ENCODE results near the gene ITPR3. TPM values are rescaled to one million over a fixed set of nuclear protein-coding genes. Genes with fewer than 3 reads are reported as not detected.

Gene ITPR3
- total RNA-seq, 1 donor from 2014 or later: 17.7 TPM

DNA sequence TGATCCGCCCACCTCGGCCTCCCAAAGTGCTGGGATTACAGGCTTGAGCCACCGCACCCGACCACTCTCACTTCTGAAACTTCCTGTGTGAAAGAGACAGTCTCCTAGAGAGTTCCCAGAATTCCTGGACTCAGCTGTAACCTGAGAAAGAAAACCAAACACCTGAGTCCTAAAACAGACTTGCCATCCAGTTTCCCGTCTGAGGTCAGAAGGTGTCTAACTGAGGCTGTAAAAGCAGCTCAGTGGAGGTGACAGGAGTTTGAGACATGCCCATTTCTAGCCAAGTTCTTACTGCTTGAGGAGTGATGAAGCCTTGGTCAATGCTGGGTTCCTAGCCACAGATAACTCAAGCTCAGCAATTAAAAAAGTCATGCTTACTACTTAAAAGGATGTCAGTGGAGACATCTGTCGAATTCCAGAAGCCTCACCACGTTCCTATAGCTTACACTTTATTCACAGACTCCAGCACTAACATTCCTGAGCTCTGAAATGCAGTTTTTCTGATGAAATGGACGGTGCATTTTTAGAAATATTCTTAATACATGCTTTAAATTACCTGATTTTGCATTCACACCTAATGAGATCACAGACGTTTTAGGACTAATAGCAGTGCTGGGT lies 84.3 kb downstream of the ITPR3 start:
- no peak for TF ChIP-seq EZH2 (IDR thresholded peaks at IDR 0.05; ENCODE audit: insufficient read depth, low read length)
- TF ChIP-seq, protein P1, sequence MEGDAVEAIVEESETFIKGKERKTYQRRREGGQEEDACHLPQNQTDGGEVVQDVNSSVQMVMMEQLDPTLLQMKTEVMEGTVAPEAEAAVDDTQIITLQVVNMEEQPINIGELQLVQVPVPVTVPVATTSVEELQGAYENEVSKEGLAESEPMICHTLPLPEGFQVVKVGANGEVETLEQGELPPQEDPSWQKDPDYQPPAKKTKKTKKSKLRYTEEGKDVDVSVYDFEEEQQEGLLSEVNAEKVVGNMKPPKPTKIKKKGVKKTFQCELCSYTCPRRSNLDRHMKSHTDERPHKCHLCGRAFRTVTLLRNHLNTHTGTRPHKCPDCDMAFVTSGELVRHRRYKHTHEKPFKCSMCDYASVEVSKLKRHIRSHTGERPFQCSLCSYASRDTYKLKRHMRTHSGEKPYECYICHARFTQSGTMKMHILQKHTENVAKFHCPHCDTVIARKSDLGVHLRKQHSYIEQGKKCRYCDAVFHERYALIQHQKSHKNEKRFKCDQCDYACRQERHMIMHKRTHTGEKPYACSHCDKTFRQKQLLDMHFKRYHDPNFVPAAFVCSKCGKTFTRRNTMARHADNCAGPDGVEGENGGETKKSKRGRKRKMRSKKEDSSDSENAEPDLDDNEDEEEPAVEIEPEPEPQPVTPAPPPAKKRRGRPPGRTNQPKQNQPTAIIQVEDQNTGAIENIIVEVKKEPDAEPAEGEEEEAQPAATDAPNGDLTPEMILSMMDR (IDR thresholded peaks at IDR 0.05; ENCODE audit: insufficient read depth, low read depth, low read length): no peak
- DNase-seq (ENCODE audit: low read depth) (no peak), FAIRE-seq (no peak)
- Mint-ChIP-seq H3K27me3 (ENCODE audit: low read depth, unreplicated experiment) (no peaks in the 10 kb centered on the region), H3K27ac (ENCODE audit: unreplicated experiment) (peak overlapping the region; percentile 70), H3K4me1 (ENCODE audit: low read depth, unreplicated experiment) (peaks cover 16% of the 10 kb centered on the region), H3K9me3 (ENCODE audit: unreplicated experiment) (no peaks in the 10 kb centered on the region), H3K36me3 (ENCODE audit: low read depth, unreplicated experiment) (peaks cover 15% of the 10 kb centered on the region), H3K4me3 (ENCODE audit: unreplicated experiment) (no peak overlapping the region)
- Histone ChIP-seq H3K79me2 (ENCODE audit: insufficient read depth, low read length) (peaks cover 11% of the 10 kb centered on the region), H3K4me2 (ENCODE audit: low read length) (no peak overlapping the region), H3K27me3 (ENCODE audit: insufficient read depth, low read length) (no peaks in the 10 kb centered on the region), H4K20me1 (ENCODE audit: insufficient read depth, low read length) (peaks cover 6% of the 10 kb centered on the region), H2AFZ (ENCODE audit: low read depth, low read length) (no peak overlapping the region), H3K9ac (ENCODE audit: low read length) (no peak overlapping the region), H3K9me3 (ENCODE audit: insufficient read depth, low read depth, low read length) (no peaks in the 10 kb centered on the region), H3K36me3 (ENCODE audit: insufficient read depth, low read length) (no peaks in the 10 kb centered on the region), H3K27ac (ENCODE audit: low read depth, low read length) (no peak overlapping the region), H3K4me3 (ENCODE audit: insufficient read depth, low read depth, low read length) (no peak overlapping the region), H3K4me1 (ENCODE audit: insufficient read depth, low read length) (peaks cover 2% of the 10 kb centered on the region)

DNA sequence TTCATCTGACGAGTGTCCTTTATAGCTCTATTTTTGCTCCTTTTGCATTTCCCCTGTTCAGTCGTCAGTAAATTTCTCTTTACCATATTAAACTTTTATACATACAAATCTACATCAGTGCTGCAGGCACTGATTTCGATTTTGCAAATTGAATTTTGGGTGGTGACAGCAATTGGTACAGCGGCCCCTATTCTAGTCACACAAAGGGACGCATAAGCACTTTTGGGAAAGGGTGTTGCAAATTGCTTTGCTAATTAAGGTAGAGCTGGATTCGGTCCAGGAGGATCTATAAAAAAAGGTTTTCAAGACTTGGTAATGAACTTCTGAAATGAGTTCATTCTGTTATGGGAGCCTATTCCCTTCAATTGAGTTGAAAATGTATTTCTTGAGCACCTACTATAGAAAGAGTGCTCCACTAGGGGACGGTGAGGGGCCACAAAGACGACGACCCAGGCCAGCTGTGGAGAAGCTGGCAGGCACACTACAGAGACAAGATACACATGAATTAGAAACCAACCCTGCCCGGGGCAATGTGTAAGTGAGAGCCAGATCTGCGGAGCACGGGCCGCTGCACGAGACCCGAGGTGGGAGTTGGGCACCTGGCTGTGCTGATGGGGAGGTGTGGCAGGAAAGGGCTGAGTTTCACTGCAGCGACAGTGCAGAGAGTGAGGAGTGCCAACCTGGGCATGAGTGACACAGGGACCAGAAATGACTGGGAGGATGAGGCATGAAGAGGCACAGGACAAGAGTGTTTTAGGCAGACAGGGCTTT lies 85.0 kb downstream of the ITPR3 start:
- H3K27ac Mint-ChIP-seq (ENCODE audit: unreplicated experiment): peak overlapping the region; percentile 1
- H3K9me3 Mint-ChIP-seq (ENCODE audit: unreplicated experiment): no peaks in the 10 kb centered on the region
- Histone ChIP-seq H3K27ac (ENCODE audit: low read depth, low read length) (no peak overlapping the region), H3K79me2 (ENCODE audit: insufficient read depth, low read length) (peaks cover 19% of the 10 kb centered on the region), H2AFZ (ENCODE audit: low read depth, low read length) (no peak overlapping the region), H3K4me1 (ENCODE audit: insufficient read depth, low read length) (peaks cover 10% of the 10 kb centered on the region), H3K4me3 (ENCODE audit: insufficient read depth, low read depth, low read length) (no peak overlapping the region), H3K9ac (ENCODE audit: low read length) (no peak overlapping the region), H3K36me3 (ENCODE audit: insufficient read depth, low read length) (no peaks in the 10 kb centered on the region), H3K4me2 (ENCODE audit: low read length) (no peak overlapping the region), H3K27me3 (ENCODE audit: insufficient read depth, low read length) (no peaks in the 10 kb centered on the region), H4K20me1 (ENCODE audit: insufficient read depth, low read length) (peaks cover 6% of the 10 kb centered on the region), H3K9me3 (ENCODE audit: insufficient read depth, low read depth, low read length) (no peaks in the 10 kb centered on the region)
- no peak for FAIRE-seq
- H3K36me3 Mint-ChIP-seq (ENCODE audit: low read depth, unreplicated experiment): peaks cover 15% of the 10 kb centered on the region
- H3K4me1 Mint-ChIP-seq (ENCODE audit: low read depth, unreplicated experiment): peaks cover 20% of the 10 kb centered on the region
- no peak for DNase-seq (ENCODE audit: low read depth)
- H3K27me3 Mint-ChIP-seq (ENCODE audit: low read depth, unreplicated experiment): no peaks in the 10 kb centered on the region
- H3K4me3 Mint-ChIP-seq (ENCODE audit: unreplicated experiment): no peak overlapping the region
- TF ChIP-seq EZH2 (IDR thresholded peaks at IDR 0.05; ENCODE audit: insufficient read depth, low read length): no peak
- TF ChIP-seq, protein P1 (IDR thresholded peaks at IDR 0.05; ENCODE audit: insufficient read depth, low read depth, low read length): no peak

DNA sequence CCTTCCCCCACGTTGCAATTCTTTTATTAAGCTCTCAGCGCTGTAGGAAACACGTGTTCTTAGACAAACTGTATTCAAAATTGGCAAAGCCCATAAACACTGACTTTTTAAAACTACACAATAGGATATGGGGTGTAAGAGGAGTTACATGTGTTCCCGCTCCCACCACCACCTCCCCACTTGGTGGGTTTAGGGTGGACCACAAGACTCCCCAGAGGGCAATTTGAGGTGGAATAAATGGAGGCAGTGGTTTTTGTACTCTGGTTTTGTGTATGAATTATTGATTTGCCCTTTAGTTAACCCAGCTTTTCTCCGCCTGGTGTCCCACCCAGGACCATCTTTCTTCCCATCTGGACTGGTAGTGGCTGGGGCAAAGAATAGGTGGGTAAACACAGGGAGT lies 86.6 kb downstream of the ITPR3 start:
- Histone ChIP-seq H3K4me1 (ENCODE audit: insufficient read depth, low read length) (peaks cover 13% of the 10 kb centered on the region), H3K4me2 (ENCODE audit: low read length) (no peak overlapping the region), H3K9ac (ENCODE audit: low read length) (no peak overlapping the region), H3K27ac (ENCODE audit: low read depth, low read length) (no peak overlapping the region), H3K36me3 (ENCODE audit: insufficient read depth, low read length) (no peaks in the 10 kb centered on the region), H3K27me3 (ENCODE audit: insufficient read depth, low read length) (no peaks in the 10 kb centered on the region), H3K9me3 (ENCODE audit: insufficient read depth, low read depth, low read length) (no peaks in the 10 kb centered on the region), H4K20me1 (ENCODE audit: insufficient read depth, low read length) (peaks cover 6% of the 10 kb centered on the region), H2AFZ (ENCODE audit: low read depth, low read length) (no peak overlapping the region), H3K79me2 (ENCODE audit: insufficient read depth, low read length) (peaks cover 19% of the 10 kb centered on the region), H3K4me3 (ENCODE audit: insufficient read depth, low read depth, low read length) (no peak overlapping the region)
- Mint-ChIP-seq H3K4me3 (ENCODE audit: unreplicated experiment) (no peak overlapping the region), H3K27ac (ENCODE audit: unreplicated experiment) (no peak overlapping the region), H3K36me3 (ENCODE audit: low read depth, unreplicated experiment) (peaks cover 13% of the 10 kb centered on the region), H3K4me1 (ENCODE audit: low read depth, unreplicated experiment) (peaks cover 18% of the 10 kb centered on the region), H3K27me3 (ENCODE audit: low read depth, unreplicated experiment) (no peaks in the 10 kb centered on the region), H3K9me3 (ENCODE audit: unreplicated experiment) (no peaks in the 10 kb centered on the region)
- DNase-seq (ENCODE audit: low read depth) (no peak), FAIRE-seq (no peak)
- no peak for TF ChIP-seq EZH2 (IDR thresholded peaks at IDR 0.05; ENCODE audit: insufficient read depth, low read length)
- TF ChIP-seq, protein P1 (IDR thresholded peaks at IDR 0.05; ENCODE audit: insufficient read depth, low read depth, low read length): no peak
